ENCODE results near the gene FRMD5. TPM values are rescaled to one million over a fixed set of nuclear protein-coding genes. Genes with fewer than 3 reads are reported as not detected.

Gene FRMD5
- polyA plus RNA-seq, 3 donors = not detected

DNA sequence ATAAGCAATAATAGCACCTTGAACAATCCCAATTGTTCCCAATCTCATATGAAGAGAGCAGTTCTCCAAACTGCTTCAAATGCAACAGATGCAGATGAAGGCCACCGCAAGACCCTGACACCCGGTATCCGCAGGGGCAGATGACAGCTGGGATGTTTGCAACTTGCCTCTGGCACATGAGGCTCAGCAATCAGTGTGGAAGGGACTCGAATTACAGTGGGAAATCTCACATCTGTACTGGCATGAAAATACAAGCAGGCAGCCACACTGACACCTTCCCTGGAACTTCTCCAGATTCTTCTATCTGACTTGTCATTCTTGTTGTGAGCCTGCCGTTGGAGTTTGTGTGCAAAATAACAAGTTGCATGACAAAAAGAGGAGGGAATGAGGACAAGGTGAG, 299.5 kb downstream of the FRMD5 start:
- 100% methylated on average over 3 of the region's 5 CpGs for WGBS (ENCODE audit: insufficient coverage)
- H2AFZ ChIP-seq (ENCODE audit: insufficient read depth, low read depth, low read length, poor library complexity, severe bottlenecking) = no peak overlapping the region
- DNase-seq = no peak
- H3K79me2 ChIP-seq (ENCODE audit: insufficient read depth, low read length) = no peaks in the 10 kb centered on the region
- no peaks in the 10 kb centered on the region for H4K20me1 ChIP-seq (ENCODE audit: insufficient read depth, low read length)
- TF ChIP-seq, protein P1, sequence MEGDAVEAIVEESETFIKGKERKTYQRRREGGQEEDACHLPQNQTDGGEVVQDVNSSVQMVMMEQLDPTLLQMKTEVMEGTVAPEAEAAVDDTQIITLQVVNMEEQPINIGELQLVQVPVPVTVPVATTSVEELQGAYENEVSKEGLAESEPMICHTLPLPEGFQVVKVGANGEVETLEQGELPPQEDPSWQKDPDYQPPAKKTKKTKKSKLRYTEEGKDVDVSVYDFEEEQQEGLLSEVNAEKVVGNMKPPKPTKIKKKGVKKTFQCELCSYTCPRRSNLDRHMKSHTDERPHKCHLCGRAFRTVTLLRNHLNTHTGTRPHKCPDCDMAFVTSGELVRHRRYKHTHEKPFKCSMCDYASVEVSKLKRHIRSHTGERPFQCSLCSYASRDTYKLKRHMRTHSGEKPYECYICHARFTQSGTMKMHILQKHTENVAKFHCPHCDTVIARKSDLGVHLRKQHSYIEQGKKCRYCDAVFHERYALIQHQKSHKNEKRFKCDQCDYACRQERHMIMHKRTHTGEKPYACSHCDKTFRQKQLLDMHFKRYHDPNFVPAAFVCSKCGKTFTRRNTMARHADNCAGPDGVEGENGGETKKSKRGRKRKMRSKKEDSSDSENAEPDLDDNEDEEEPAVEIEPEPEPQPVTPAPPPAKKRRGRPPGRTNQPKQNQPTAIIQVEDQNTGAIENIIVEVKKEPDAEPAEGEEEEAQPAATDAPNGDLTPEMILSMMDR (IDR thresholded peaks at IDR 0.05) = no peak
- no peaks in the 10 kb centered on the region for H3K9me3 ChIP-seq (replicated peaks in 1 of 2; ENCODE audit: control insufficient read depth in 1 of 2, insufficient read depth in 1 of 2, low read length in 2 of 2)
- intact Hi-C loops (cut with micrococcal nuclease) = no loop called here
- no peak overlapping the region for H3K9ac ChIP-seq (ENCODE audit: insufficient read depth, low read length, poor library complexity, severe bottlenecking)
- H3K4me3 Mint-ChIP-seq = no peak overlapping the region
- H3K36me3 Mint-ChIP-seq = peaks cover 0 to 4% of the 10 kb centered on the region in 2 donors
- no peaks in the 10 kb centered on the region for H3K4me1 ChIP-seq (ENCODE audit: control insufficient read depth in 1 of 2, insufficient read depth in 2 of 2, low read length in 2 of 2)
- H3K4me1 Mint-ChIP-seq = no peaks in the 10 kb centered on the region
- H3K27ac Mint-ChIP-seq = no peak overlapping the region
- H3K27ac ChIP-seq (ENCODE audit: low read depth in 1 of 2, low read length in 2 of 2) = no peak overlapping the region
- H3K36me3 ChIP-seq (replicated peaks in 1 of 2; ENCODE audit: control insufficient read depth in 1 of 2, insufficient read depth in 2 of 2, low read length in 2 of 2) = no peaks in the 10 kb centered on the region
- H3K9me3 Mint-ChIP-seq = peaks cover 0 to 2% (median 0%) of the 10 kb centered on the region in 7 donors
- H3K4me2 ChIP-seq (replicated peaks; ENCODE audit: extremely low read depth, low read length, poor library complexity, severe bottlenecking) = no peak overlapping the region
- H3K27me3 Mint-ChIP-seq (ENCODE audit: low read depth in 3 of 3) = peaks cover 0 to 4% (median 2%) of the 10 kb centered on the region in 3 donors
- H3K27me3 ChIP-seq (ENCODE audit: control insufficient read depth in 2 of 2, insufficient read depth in 2 of 2, low read length in 2 of 2) = no peaks in the 10 kb centered on the region
- H3K4me3 ChIP-seq (replicated peaks in 1 of 3; ENCODE audit: low read depth in 2 of 3, low read length in 3 of 3) = no peak overlapping the region

DNA sequence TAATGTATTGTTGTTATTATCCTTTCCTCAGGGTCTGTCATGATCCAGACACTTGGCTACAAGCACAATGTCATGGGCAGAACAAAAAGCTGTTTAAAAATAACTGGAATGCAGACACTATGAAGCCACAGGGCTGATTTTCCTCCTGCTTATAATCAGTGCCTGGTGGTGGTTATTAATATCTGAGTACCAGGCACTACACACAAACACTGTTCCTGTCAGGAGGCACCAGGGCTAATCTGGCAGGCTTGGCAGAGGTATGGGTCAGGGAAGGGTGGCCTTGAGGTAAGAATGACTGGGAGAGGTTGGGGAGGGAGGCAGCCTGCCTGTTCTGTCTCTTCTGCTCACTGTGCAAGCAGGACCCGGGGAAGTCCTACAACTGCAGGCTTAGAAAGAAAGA, 301.1 kb downstream of the FRMD5 start:
- H3K4me1 ChIP-seq (ENCODE audit: control insufficient read depth in 1 of 2, insufficient read depth in 2 of 2, low read length in 2 of 2) = no peaks in the 10 kb centered on the region
- Mint-ChIP-seq H3K27ac (no peak overlapping the region), H3K9me3 (peaks cover 0 to 2% (median 0%) of the 10 kb centered on the region in 7 donors), H3K36me3 (peaks cover 0 to 4% of the 10 kb centered on the region in 2 donors), H3K4me1 (no peaks in the 10 kb centered on the region), H3K4me3 (no peak overlapping the region), H3K27me3 (ENCODE audit: low read depth in 3 of 3) (peaks cover 0 to 4% (median 2%) of the 10 kb centered on the region in 3 donors)
- no peaks in the 10 kb centered on the region for H3K9me3 ChIP-seq (replicated peaks in 1 of 2; ENCODE audit: control insufficient read depth in 1 of 2, insufficient read depth in 1 of 2, low read length in 2 of 2)
- no peaks in the 10 kb centered on the region for H3K36me3 ChIP-seq (replicated peaks in 1 of 2; ENCODE audit: control insufficient read depth in 1 of 2, insufficient read depth in 2 of 2, low read length in 2 of 2)
- TF ChIP-seq, protein P1 (IDR thresholded peaks at IDR 0.05) = no peak
- no peak overlapping the region for H3K4me3 ChIP-seq (replicated peaks in 1 of 3; ENCODE audit: low read depth in 2 of 3, low read length in 3 of 3)
- H3K27me3 ChIP-seq (ENCODE audit: control insufficient read depth in 2 of 2, insufficient read depth in 2 of 2, low read length in 2 of 2) = no peaks in the 10 kb centered on the region
- no peak overlapping the region for H2AFZ ChIP-seq (ENCODE audit: insufficient read depth, low read depth, low read length, poor library complexity, severe bottlenecking)
- intact Hi-C loops (cut with micrococcal nuclease) = no loop called here
- H3K79me2 ChIP-seq (ENCODE audit: insufficient read depth, low read length) = no peaks in the 10 kb centered on the region
- 100% methylated on average over 1 of the region's 1 CpG for WGBS (ENCODE audit: insufficient coverage)
- no peak overlapping the region for H3K4me2 ChIP-seq (replicated peaks; ENCODE audit: extremely low read depth, low read length, poor library complexity, severe bottlenecking)
- no peak overlapping the region for H3K9ac ChIP-seq (ENCODE audit: insufficient read depth, low read length, poor library complexity, severe bottlenecking)
- no peaks in the 10 kb centered on the region for H4K20me1 ChIP-seq (ENCODE audit: insufficient read depth, low read length)
- no peak for DNase-seq
- no peak overlapping the region for H3K27ac ChIP-seq (ENCODE audit: low read depth in 1 of 2, low read length in 2 of 2)
